SU-DHL-6 (cell line): Measurements from ENCODE around the gene RLF.

Source experiments
- H2AFZ ChIP-seq: fragments of 200-600 bp; sonication (generic); 2 replicates; pipeline ENCODE4 v1.6.1; 2014; ENCODE audit warnings: low read depth, mild to moderate bottlenecking, moderate library complexity, mixed read lengths, antibody characterized with exemption, low read length; ENCODE audit not compliant: severe bottlenecking
- H3F3A ChIP-seq: fragments of 200-600 bp; shearing (Covaris generic); 2 replicates; pipeline ENCODE4 v1.6.0; 2016; ENCODE audit warnings: antibody characterized with exemption, mild to moderate bottlenecking; ENCODE audit not compliant: insufficient read depth
- H3K27ac ChIP-seq: fragments of 200-600 bp; sonication (generic); 2 replicates; pipeline ENCODE4 v1.5.1; 2016; ENCODE audit warnings: low read depth, mild to moderate bottlenecking, low read length, moderate library complexity, mixed read lengths
- H3K27me3 ChIP-seq: fragments of 200-600 bp; sonication (generic), shearing (Covaris generic); 2 replicates; pipeline ENCODE4 v1.6.0; 2014; ENCODE audit warnings: mild to moderate bottlenecking, low read length
- H3K36me3 ChIP-seq: fragments of 200-600 bp; sonication (generic); 2 replicates; pipeline ENCODE4 v1.6.1; 2014; ENCODE audit warnings: mild to moderate bottlenecking, low read length, mixed read lengths
- H3K4me2 ChIP-seq: fragments of 300-600, 200-600 bp; shearing (Covaris generic), sonication (generic); 2 replicates; pipeline ENCODE4 v1.6.0; 2014; ENCODE audit warnings: low read length, low read depth, mild to moderate bottlenecking; ENCODE audit not compliant: poor library complexity, severe bottlenecking
- H3K4me3 ChIP-seq: fragments of 200-600 bp; sonication (generic); 2 replicates; pipeline ENCODE4 v1.5.1; 2014; ENCODE audit warnings: antibody characterized with exemption, low read length, mild to moderate bottlenecking, mixed read lengths; ENCODE audit not compliant: insufficient read depth, poor library complexity, severe bottlenecking
- H3K79me2 ChIP-seq: fragments of 200-600 bp; sonication (generic); 2 replicates; pipeline ENCODE4 v1.6.1; 2014; ENCODE audit warnings: mild to moderate bottlenecking, low read length, moderate library complexity; ENCODE audit not compliant: insufficient read depth
- H3K9ac ChIP-seq: fragments of 200-600 bp; sonication (generic); 2 replicates; pipeline ENCODE4 v1.7.0; 2014; ENCODE audit warnings: mild to moderate bottlenecking, low read length
- H3K9me2 ChIP-seq: fragments of 200-600 bp; sonication (generic); replicated peaks from 2 replicates; pipeline ENCODE4 v1.6.1; 2014; ENCODE audit warnings: low read length; ENCODE audit not compliant: insufficient read depth
- H3K9me3 ChIP-seq: fragments of 200-600 bp; sonication (generic); 2 replicates; pipeline ENCODE4 v1.6.1; 2014; ENCODE audit warnings: low read length, mixed read lengths; ENCODE audit not compliant: insufficient read depth
- H4K20me1 ChIP-seq: fragments of 200-600 bp; sonication (generic); 2 replicates; pipeline ENCODE4 v1.6.1; 2014; ENCODE audit warnings: low read depth, mild to moderate bottlenecking, antibody characterized with exemption, low read length, moderate library complexity, mixed read lengths
- EZH2phosphoT487 ChIP-seq: fragments of 200-600 bp; sonication (generic), shearing (Covaris generic); conservative IDR thresholded peaks from 2 replicates; pipeline ENCODE4 v1.6.1; 2018; ENCODE audit warnings: mild to moderate bottlenecking, antibody characterized with exemption, low read length, moderate library complexity, mixed read lengths
- TF ChIP-seq, protein P1 (sequence below): fragments of 200-600 bp; sonication (generic); IDR thresholded peaks from one replicate; pipeline ENCODE4 v1.5.1; 2017; ENCODE audit warnings: antibody characterized with exemption, mild to moderate bottlenecking, low read length, moderate library complexity; ENCODE audit not compliant: insufficient read depth, poor library complexity, severe bottlenecking

The RLF gene

GRCh38 chr1:40141878-40142535, 19.2 kb upstream of the RLF start:
- TF ChIP-seq, protein P1, sequence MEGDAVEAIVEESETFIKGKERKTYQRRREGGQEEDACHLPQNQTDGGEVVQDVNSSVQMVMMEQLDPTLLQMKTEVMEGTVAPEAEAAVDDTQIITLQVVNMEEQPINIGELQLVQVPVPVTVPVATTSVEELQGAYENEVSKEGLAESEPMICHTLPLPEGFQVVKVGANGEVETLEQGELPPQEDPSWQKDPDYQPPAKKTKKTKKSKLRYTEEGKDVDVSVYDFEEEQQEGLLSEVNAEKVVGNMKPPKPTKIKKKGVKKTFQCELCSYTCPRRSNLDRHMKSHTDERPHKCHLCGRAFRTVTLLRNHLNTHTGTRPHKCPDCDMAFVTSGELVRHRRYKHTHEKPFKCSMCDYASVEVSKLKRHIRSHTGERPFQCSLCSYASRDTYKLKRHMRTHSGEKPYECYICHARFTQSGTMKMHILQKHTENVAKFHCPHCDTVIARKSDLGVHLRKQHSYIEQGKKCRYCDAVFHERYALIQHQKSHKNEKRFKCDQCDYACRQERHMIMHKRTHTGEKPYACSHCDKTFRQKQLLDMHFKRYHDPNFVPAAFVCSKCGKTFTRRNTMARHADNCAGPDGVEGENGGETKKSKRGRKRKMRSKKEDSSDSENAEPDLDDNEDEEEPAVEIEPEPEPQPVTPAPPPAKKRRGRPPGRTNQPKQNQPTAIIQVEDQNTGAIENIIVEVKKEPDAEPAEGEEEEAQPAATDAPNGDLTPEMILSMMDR, result no peak
- TF ChIP-seq EZH2phosphoT487, result no peak
- Histone ChIP-seq H3K9me3 (no peaks in the 10 kb centered on the region), H3K4me3 (no peak overlapping the region), H3K27me3 (no peaks in the 10 kb centered on the region), H3K9me2 (no peaks in the 10 kb centered on the region), H3K79me2 (no peaks in the 10 kb centered on the region), H3K36me3 (no peaks in the 10 kb centered on the region), H4K20me1 (no peaks in the 10 kb centered on the region), H2AFZ (no peak overlapping the region), H3K9ac (no peak overlapping the region), H3K4me2 (no peak overlapping the region), H3F3A (no peaks in the 10 kb centered on the region), H3K27ac (no peak overlapping the region)

GRCh38 chr1:40143891-40144575, 17.2 kb upstream of the RLF start:
- Histone ChIP-seq H3K4me2 (no peak overlapping the region), H3F3A (no peaks in the 10 kb centered on the region), H2AFZ (no peak overlapping the region), H3K9me2 (no peaks in the 10 kb centered on the region), H3K36me3 (no peaks in the 10 kb centered on the region), H4K20me1 (no peaks in the 10 kb centered on the region), H3K9ac (no peak overlapping the region), H3K9me3 (no peaks in the 10 kb centered on the region), H3K27ac (no peak overlapping the region), H3K27me3 (no peaks in the 10 kb centered on the region), H3K4me3 (no peak overlapping the region), H3K79me2 (no peaks in the 10 kb centered on the region)
- TF ChIP-seq, protein P1, result peak; percentile 83
- no peak for TF ChIP-seq EZH2phosphoT487

- Histone ChIP-seq H3K27ac (no peak overlapping the region), H3K9me2 (no peaks in the 10 kb centered on the region), H2AFZ (no peak overlapping the region), H3K9me3 (no peaks in the 10 kb centered on the region), H3K9ac (no peak overlapping the region), H3K4me2 (no peak overlapping the region), H4K20me1 (no peaks in the 10 kb centered on the region), H3K4me3 (no peak overlapping the region), H3K27me3 (no peaks in the 10 kb centered on the region), H3F3A (peaks cover 30% of the 10 kb centered on the region), H3K36me3 (no peaks in the 10 kb centered on the region), H3K79me2 (no peaks in the 10 kb centered on the region)
- TF ChIP-seq, protein P1, result no peak
- no peak for TF ChIP-seq EZH2phosphoT487
These were observed 9.6 kb upstream of the RLF start for GRCh38 chr1:40151457-40152079.
